ENCODE results near the gene ZFP36.
A peak's percentile ranks its signal among the peaks of the same experiment; 100 is the strongest.

The ZFP36 gene

GRCh38 chr19:39412867-39413271 lies 6.2 kb downstream of the ZFP36 start:
- H3K4me3 ChIP-seq (ENCODE audit: low read depth, low read length): peak overlapping the region; percentile 89
- TF ChIP-seq CTCF (IDR thresholded peaks at IDR 0.05; ENCODE audit: low read depth, low read length): no peak; the same call in 1 of the 2 replicates

GRCh38 chr19:39413272-39413910 lies 6.7 kb downstream of the ZFP36 start:
- TF ChIP-seq CTCF (IDR thresholded peaks at IDR 0.05; ENCODE audit: low read depth, low read length): no peak
- peak overlapping the region; percentile 89 for H3K4me3 ChIP-seq (ENCODE audit: low read depth, low read length)

GRCh38 chr19:39413911-39414608 lies 7.4 kb downstream of the ZFP36 start:
- peak overlapping the region; percentile 89 for H3K4me3 ChIP-seq (ENCODE audit: low read depth, low read length)
- no peak for TF ChIP-seq CTCF (IDR thresholded peaks at IDR 0.05; ENCODE audit: low read depth, low read length)

GRCh38 chr19:39415111-39416046 lies 8.7 kb downstream of the ZFP36 start:
- no peak for TF ChIP-seq CTCF (IDR thresholded peaks at IDR 0.05; ENCODE audit: low read depth, low read length)
- H3K4me3 ChIP-seq (ENCODE audit: low read depth, low read length): peak overlapping the region; percentile 89

GRCh38 chr19:39416152-39417120 lies 9.8 kb downstream of the ZFP36 start:
- no peak overlapping the region for H3K4me3 ChIP-seq (ENCODE audit: low read depth, low read length)
- no peak for TF ChIP-seq CTCF (IDR thresholded peaks at IDR 0.05; ENCODE audit: low read depth, low read length)

GRCh38 chr19:39417463-39418181 lies 11.0 kb downstream of the ZFP36 start:
- no peak for TF ChIP-seq CTCF (IDR thresholded peaks at IDR 0.05; ENCODE audit: low read depth, low read length)
- no peak overlapping the region for H3K4me3 ChIP-seq (ENCODE audit: low read depth, low read length)
